ENCODE data around the gene CIDEB.
"Not testable (repeated sequence)": the region's sequence is repeated elsewhere in the genome, so short reads cannot be mapped to it uniquely, and the experiment has no call there.

Gene CIDEB

DNA sequence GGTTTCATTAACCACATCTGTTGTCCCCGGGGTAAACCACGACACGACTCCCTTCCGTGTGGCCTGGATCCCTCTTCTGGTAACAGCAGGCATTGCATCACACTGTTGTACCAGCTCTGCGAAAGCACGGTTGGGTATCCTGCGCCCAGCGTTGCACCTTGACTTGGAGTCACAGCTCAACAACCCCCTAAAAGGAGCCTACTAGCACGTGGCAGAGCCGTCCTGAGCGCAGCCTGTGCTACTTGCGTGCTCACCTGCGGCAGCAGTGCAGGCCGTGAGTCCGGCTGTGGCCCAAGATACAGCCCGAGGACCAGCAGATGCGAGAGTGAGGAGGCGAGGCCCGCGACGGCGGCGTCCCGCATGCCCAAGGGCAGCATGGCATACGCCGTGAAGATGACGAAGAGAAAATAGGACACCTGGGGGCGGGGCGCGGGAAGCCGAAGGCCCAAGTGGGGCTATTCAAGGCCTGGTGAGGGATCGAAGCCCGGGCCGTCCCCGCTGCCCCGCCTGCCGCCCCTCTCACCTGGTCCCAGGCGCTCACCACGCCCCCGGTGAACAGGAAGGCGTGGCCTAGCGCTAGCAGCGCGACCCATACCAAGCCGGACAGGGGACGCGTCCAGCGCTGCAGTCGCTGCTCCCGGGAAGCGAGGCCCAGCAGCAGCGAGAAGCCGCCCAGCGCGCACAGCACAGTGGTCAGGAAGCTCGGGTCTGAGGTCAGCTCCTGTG lies 24.7 kb upstream of the CIDEB start:
- DNase-seq: peak; percentile 64

- no peak for DNase-seq
Measured at GRCh38 chr14:24331731-24332267, 24.0 kb upstream of the CIDEB start.

DNA sequence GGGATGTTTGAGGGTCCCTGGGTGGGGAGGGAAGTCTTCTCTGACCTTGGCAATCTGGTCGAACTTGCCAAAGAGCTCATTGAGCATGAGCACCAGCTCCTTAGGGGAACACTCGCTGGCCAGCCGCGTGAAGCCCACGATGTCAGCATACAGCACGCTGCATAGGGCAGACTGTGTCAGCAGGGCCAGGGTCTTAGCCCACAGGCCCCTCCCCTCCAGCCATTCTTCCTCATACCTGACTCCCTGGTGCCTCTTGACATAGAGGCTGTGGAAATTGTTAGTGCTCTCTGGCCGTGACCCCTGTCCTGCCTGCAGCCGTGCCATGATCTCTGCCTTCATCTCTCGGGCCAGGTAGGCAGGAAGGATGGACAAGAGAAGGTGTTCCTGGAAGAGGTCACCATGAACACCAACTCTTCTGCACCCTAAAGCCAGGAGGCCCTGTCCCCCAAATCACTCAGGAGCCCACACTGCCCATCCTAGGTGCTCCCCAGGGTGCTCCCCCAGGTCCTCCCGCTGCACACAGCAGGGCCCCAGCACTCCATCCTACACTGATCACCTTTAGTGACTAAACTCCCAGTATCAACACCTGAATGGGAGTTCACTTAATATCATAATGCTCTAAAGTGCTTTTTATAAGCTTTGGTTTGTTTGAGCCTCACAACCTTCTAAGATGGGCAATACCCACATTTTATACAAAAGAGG lies 23.3 kb upstream of the CIDEB start:
- no peak for DNase-seq

- DNase-seq: peak; percentile 92
Measured at GRCh38 chr14:24329736-24330135, 22.0 kb upstream of the CIDEB start.

DNA sequence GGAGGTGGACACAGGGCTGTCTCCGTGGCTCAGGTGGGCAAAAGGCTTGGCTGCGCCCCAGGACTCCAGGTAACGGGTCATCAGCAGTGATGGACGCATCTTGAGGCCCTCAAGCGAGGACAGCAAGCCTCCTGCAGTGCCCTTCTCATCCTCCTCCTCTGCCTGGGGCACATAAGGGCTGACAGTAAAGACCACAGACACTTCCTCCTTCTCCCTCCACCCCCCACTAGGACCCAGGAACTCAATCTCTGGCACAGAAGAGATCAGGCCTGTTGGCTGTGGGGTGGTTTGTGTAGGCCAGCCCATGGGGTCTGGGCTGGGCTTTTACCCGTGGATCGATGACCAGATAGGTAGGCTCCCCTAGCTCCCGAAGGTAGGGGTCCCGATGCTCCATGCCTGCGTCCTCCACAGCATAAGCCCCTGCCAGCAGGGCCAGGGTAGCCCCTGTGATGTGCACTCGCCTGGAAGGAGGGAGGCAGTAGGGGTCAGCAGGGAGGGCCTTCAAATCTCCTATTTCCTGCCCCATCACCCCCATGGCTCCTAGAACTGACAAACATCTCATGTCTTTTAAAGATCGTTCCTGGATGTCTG lies 21.4 kb upstream of the CIDEB start:
- DNase-seq: no peak

DNA sequence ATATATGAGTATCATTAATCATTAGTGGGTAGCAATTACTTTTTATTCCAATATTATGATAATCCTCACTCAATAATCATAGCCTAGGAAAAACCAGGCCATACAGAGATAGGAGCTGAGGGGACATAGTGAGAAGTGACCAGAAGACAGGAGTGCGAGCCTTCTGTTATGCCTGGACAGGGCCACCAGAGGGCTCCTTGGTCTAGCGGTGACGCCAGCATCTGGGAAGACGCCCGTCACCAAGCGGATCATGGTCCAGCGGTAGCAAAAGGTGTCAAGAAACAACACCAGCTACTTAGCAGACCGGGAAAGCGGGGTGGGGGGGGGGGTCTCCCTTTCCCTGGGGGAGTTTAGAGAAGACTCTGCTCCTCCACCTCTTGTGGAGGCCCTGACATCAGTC lies 20.1 kb upstream of the CIDEB start:
- not testable (repeated sequence) for DNase-seq

DNA sequence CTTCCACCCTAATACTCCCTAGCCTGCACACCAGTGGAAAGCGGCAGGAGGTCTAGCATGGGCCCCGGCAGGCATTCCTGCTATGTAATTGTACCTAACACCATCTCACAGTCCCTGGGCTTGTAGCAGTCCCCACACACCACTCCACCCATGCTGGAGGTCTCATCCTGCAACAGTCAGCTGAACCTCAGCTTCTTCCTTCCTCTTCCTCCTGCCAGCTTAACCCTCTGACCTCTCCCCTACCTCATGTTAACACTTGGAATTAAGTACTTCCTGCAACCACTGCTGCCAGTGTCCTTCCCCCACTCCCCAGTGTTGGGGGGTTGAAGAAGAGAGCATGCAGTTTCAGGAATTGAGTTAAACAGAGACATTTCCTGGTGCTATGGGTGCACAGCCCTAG lies 19.5 kb upstream of the CIDEB start:
- DNase-seq: no peak

DNA sequence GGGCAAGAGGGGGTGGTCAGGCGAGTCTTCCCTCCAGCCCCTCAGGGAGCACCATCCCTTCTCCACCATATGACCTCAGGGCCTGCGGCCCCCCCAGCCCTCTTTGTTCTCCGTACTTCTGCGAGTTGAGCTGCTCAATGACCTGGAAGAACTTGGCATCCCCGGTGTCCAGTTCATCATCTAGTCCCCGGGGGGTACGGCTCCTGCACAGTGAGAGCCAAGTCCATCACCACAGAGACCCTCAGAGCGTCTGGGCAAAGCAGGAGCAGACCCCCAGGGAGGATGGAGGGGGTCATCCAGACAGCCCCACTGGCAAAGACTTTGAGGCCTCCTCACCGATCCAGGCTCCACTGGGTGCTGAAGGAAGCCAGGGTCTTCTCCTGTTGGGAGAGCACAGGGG lies 18.2 kb upstream of the CIDEB start:
- DNase-seq: no peak

DNA sequence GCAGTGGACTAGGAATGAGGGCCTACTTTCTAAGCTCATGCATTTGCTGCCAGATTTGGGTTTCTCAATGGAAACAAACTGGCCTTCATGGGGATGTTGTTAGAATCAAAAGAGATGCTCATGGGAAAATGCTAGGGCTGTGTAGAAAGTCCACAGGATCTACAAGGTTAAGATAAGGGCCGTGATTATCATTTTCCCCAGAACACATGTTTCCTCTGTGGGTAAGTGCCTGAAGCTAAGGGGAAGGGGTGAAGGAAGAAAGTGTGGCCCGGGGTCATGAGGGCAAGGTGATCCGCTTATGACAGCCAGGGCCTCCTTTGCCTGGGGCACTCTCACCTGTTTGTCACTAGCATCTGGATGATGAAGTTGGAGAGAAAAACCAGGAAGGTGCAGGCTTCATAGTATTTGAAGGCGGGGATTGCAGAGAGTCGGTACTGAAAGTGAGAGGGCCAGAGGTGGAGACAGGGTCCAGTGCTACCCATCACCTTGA lies 17.3 kb upstream of the CIDEB start:
- DNase-seq: no peak

GRCh38 chr14:24324024-24324423 lies 16.2 kb upstream of the CIDEB start:
- no peak for DNase-seq

- no peak for DNase-seq
Measured at GRCh38 chr14:24323341-24323740, 15.6 kb upstream of the CIDEB start.

DNA sequence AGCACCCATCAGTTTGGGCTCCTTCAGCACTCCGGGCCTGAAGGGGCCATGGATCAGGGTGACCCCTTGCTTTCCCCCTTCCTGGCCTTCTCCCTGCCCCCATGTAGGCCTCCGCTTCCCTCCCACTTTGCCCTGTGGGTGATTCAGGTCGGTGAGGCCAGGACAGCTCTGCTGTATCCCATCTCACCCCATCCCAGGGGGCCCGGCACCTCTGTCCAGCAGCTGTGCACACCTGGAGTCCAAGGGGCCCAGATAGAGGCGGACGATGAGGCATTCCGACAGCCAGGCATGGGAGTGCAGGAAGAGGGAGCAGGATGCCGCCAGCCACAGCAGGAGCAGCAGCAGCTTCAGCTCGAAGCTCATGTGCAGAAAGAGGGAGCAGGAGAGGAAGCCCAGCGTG lies 14.9 kb upstream of the CIDEB start:
- no peak for DNase-seq

GRCh38 chr14:24321212-24321975 lies 13.6 kb upstream of the CIDEB start:
- no peak for DNase-seq

GRCh38 chr14:24317141-24317928 lies 9.6 kb upstream of the CIDEB start:
- DNase-seq: no peak

- no peak for DNase-seq
Measured at GRCh38 chr14:24316597-24316950, 8.8 kb upstream of the CIDEB start.

- no peak for DNase-seq
Measured at GRCh38 chr14:24315807-24316596, 8.2 kb upstream of the CIDEB start.

GRCh38 chr14:24315243-24315806 lies 7.5 kb upstream of the CIDEB start:
- no peak for DNase-seq

DNA sequence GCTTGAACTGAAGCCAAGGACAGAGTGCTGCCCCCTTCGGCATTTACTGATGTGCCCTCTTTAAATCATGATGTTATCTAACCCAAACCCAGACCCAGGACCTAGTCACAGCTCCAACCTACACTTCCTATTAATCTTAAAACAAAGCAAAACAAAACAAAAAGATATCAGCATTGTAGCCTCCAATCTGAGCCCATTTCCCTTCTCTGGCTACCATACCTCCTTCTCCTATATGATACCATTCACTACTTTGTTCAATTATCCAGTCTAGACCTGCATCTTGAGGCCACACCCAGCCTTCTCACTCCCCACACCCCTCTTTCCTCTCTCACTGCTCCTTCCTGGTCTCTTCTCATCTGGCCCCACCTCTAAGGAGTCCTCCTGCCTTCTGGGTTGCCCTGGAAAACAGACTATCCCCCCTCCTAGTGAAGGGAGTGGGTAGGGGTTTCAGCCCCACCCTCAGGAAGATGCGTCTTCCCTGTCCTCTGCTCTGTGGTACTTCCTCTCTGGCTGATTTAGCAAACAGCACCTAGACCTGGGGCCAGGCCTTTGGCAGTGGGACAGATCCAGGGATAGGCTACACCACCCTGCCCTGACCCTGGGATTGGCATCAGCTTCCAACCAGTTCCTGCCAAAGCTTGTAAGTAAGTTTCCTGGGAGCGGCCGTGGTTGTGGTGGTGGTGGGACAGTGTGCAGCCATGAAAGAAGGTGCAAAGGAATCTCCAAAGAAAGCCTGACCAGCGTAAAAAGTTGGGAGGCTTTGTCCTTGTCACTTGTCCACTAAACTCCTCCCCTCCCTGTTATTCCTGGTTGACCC lies 6.8 kb upstream of the CIDEB start:
- DNase-seq: no peak

DNA sequence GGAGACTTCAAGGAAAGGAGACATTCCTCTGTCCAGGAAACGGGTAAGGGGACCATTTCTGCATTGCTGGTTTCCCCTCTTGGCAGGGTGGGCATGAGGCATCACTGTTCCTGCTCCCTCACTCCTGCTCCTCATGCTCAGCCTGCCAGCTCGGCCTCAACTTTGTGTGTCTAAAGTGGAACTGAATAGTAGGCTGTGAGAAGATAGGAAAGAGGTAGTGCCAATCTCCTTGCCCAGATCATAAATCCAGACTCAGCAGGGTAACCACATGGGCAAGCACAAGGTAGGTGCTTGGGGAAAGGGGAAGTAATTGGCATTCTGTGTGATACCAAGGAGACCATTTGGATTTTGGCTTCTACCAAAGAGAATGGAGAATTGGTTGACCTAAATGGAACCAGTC lies 6.1 kb upstream of the CIDEB start:
- no peak for DNase-seq

Data from NK-92 treated with Interleukin-12 subunit alpha and Interleukin-12 subunit beta, amount 100 ng/mL, for 24 hours (cell line).